Small intestine (tissue), 16 donors: ENCODE results near the gene PHB1. TPM values are rescaled to one million over a fixed set of nuclear protein-coding genes. Genes with fewer than 3 reads are reported as not detected.
A peak's percentile ranks its signal among the peaks of the same experiment; 100 is the strongest.

ENCODE experiments used
- DNase-seq, 2 donors: peaks; one replicate each; pipeline versions ENCODE4 v3.0.0 to v3.0.0-alpha.2; 2013
- FAIRE-seq: peaks from 2 replicates; lab custom pipeline; 2012; peaks lifted over from hg19 to GRCh38; lab: Jason Lieb, UNC
- H3K27ac ChIP-seq, 3 donors: one replicate each; pipeline ENCODE4 v1.5.1; 2013; ENCODE audit warnings: low read length in 2 of 3, mild to moderate bottlenecking in 2 of 3, control low read depth in 1 of 3, inconsistent platforms in 1 of 3, low read depth in 1 of 3, moderate library complexity in 1 of 3
- H3K27me3 ChIP-seq, 3 donors: one replicate each; pipeline ENCODE4 v1.6.1; 2013; ENCODE audit warnings: low read length in 3 of 3, inconsistent platforms in 1 of 3; ENCODE audit not compliant: control insufficient read depth in 3 of 3, insufficient read depth in 3 of 3
- H3K36me3 ChIP-seq, 3 donors: one replicate each; pipeline ENCODE4 v1.6.1; 2013; ENCODE audit warnings: low read length in 3 of 3, inconsistent platforms in 1 of 3, low read depth in 1 of 3, mild to moderate bottlenecking in 1 of 3, moderate library complexity in 1 of 3; ENCODE audit not compliant: control insufficient read depth in 3 of 3, insufficient read depth in 2 of 3
- H3K4me1 ChIP-seq, 3 donors: one replicate each; pipeline ENCODE4 v1.6.1; 2013; ENCODE audit warnings: low read length in 2 of 3, inconsistent platforms in 1 of 3, low read depth in 1 of 3, mild to moderate bottlenecking in 1 of 3, moderate library complexity in 1 of 3; ENCODE audit not compliant: control insufficient read depth in 3 of 3, insufficient read depth in 2 of 3
- H3K4me3 ChIP-seq, 3 donors: one replicate each; pipeline ENCODE4 v1.5.1; 2013; ENCODE audit warnings: low read length in 3 of 3, control low read depth in 1 of 3, inconsistent platforms in 1 of 3, low read depth in 1 of 3, mild to moderate bottlenecking in 1 of 3, moderate library complexity in 1 of 3
- H3K9me3 ChIP-seq, 2 donors: one replicate each; pipeline ENCODE4 v1.6.1; 2013; ENCODE audit warnings: low read depth in 1 of 2, low read length in 1 of 2; ENCODE audit not compliant: control insufficient read depth in 2 of 2, insufficient read depth in 1 of 2
- WGBS, 3 donors: extraction: QIAGEN DNeasy Blood & Tissue Kit; methylation state at CpG; one replicate each; pipeline ENCODE4 v1.1.7; 2013; 5-methylcytosine and 5-hydroxymethylcytosine counted together
- long read RNA-seq, 10 donors: transcript quantifications; one replicate each; lab custom pipeline, GENCODE V29; 2026
- polyA plus RNA-seq, 4 donors: library from polyadenylated mRNA; stranded (reverse) in 3 of 4; unstranded in 1 of 4; fragments of 200-250 nt in 3 of 4; fragments of 120-200 nt in 1 of 4; gene quantifications; one replicate each; pipeline versions ENCODE4 v1.2.1 to v1.2.3, GENCODE V29; 2013
- donor health status: healthy with polysubstance abuse.
- donor health status: control.
- donor health status: control.
- donor health status: Bipolar disorder and iron deficiency.
- donor health status: healthy.

PHB1 gene
- 100 to 1,000 TPM; 108 to 301 (median 134) TPM for polyA plus RNA-seq
- long read RNA-seq, donor 1 = 0 reads
- long read RNA-seq, donor 2, transcript PHB-201 (7 exons, 1,832 nt) = major isoform, 29 of 44 reads
- long read RNA-seq, donor 2, partial matches to known transcripts = 12 of 44 reads
- long read RNA-seq, donor 2, other reads (novel, unspliced or antisense) = 0 of 44 reads
- long read RNA-seq, donor 3, transcript PHB-201 (7 exons, 1,832 nt) = major isoform, 30 of 85 reads
- long read RNA-seq, donor 3, transcript PHB-202 (5 exons, 847 nt) = minor isoform, 6 of 85 reads
- long read RNA-seq, donor 3, transcript PHB-211 (2 exons, 852 nt) = minor isoform, 5 of 85 reads
- long read RNA-seq, donor 3, partial matches to known transcripts = 41 of 85 reads
- long read RNA-seq, donor 3, other reads (novel, unspliced or antisense) = 0 of 85 reads
- long read RNA-seq, donor 4, partial matches to known transcripts = 0 of 1 reads
- long read RNA-seq, donor 4, other reads (novel, unspliced or antisense) = 0 of 1 reads
- long read RNA-seq, donor 5, transcript PHB-201 (7 exons, 1,832 nt) = major isoform, 14 of 20 reads
- long read RNA-seq, donor 5, partial matches to known transcripts = 0 of 20 reads
- long read RNA-seq, donor 5, other reads (novel, unspliced or antisense) = 0 of 20 reads
- long read RNA-seq, donor 6, transcript PHB-202 (5 exons, 847 nt) = minor isoform, 5 of 92 reads
- long read RNA-seq, donor 6, transcript PHB-201 (7 exons, 1,832 nt) = major isoform, 55 of 92 reads
- long read RNA-seq, donor 6, partial matches to known transcripts = 30 of 92 reads
- long read RNA-seq, donor 6, other reads (novel, unspliced or antisense) = 0 of 92 reads
- long read RNA-seq, donor 7, transcript PHB-211 (2 exons, 852 nt) = minor isoform, 6 of 244 reads
- long read RNA-seq, donor 7, transcript PHB-201 (7 exons, 1,832 nt) = major isoform, 134 of 244 reads
- long read RNA-seq, donor 7, transcript PHB-202 (5 exons, 847 nt) = minor isoform, 7 of 244 reads
- long read RNA-seq, donor 7, partial matches to known transcripts = 95 of 244 reads
- long read RNA-seq, donor 7, other reads (novel, unspliced or antisense) = 0 of 244 reads
- long read RNA-seq, donor 8, transcript PHB-201 (7 exons, 1,832 nt) = major isoform, 7 of 7 reads
- long read RNA-seq, donor 8, partial matches to known transcripts = 0 of 7 reads
- long read RNA-seq, donor 8, other reads (novel, unspliced or antisense) = 0 of 7 reads
- long read RNA-seq, donor 9, transcript PHB-201 (7 exons, 1,832 nt) = major isoform, 11 of 20 reads
- long read RNA-seq, donor 9, partial matches to known transcripts = 6 of 20 reads
- long read RNA-seq, donor 9, other reads (novel, unspliced or antisense) = 0 of 20 reads
- long read RNA-seq, donor 10, transcript PHB-201 (7 exons, 1,832 nt) = major isoform, 67 of 105 reads
- long read RNA-seq, donor 10, transcript PHB-211 (2 exons, 852 nt) = minor isoform, 6 of 105 reads
- long read RNA-seq, donor 10, partial matches to known transcripts = 26 of 105 reads
- long read RNA-seq, donor 10, other reads (novel, unspliced or antisense) = 0 of 105 reads

GRCh38 chr17:49414622-49415350, at the start of gene PHB1:
Gene PHB1 (minus strand): TSS chr17:49414882. CDS start chr17:49413264, 1,618 bp downstream.
- WGBS, 3 donors = 0 to 1% (median 1%) methylated on average over 30 of the region's 30 CpGs
- no peaks in the 10 kb centered on the region for H3K9me3 ChIP-seq
- H3K27me3 ChIP-seq = no peaks in the 10 kb centered on the region
- H3K36me3 ChIP-seq = peaks cover 0 to 27% (median 4%) of the 10 kb centered on the region in 3 donors
- H3K4me3 ChIP-seq = peak within 1 kb of the TSS; percentile 54 to 91 (median 64)
- DNase-seq = peak; percentile 99
- peak within 1 kb of the TSS in 2 of 3 donors; percentile 14 to 15 for H3K27ac ChIP-seq
- FAIRE-seq = peak; percentile 44
- H3K4me1 ChIP-seq = peaks cover 0 to 5% (median 5%) of the 10 kb centered on the region in 3 donors

- H3K27ac ChIP-seq = no peak overlapping the region
- no peak overlapping the region for H3K4me3 ChIP-seq
- FAIRE-seq = no peak
- WGBS, 3 donors = 40 to 85% (median 59%) methylated on average over 2 of the region's 2 CpGs
- H3K9me3 ChIP-seq = peaks cover 0 to 6% of the 10 kb centered on the region in 2 donors
- no peaks in the 10 kb centered on the region for H3K36me3 ChIP-seq
- H3K27me3 ChIP-seq = peaks cover 3 to 60% (median 7%) of the 10 kb centered on the region in 3 donors
- H3K4me1 ChIP-seq = no peaks in the 10 kb centered on the region
- no peak for DNase-seq
Observed at GRCh38 chr17:49464049-49464448, 49.4 kb upstream of the PHB1 start.

- Histone ChIP-seq H3K9me3 (peaks cover 0 to 6% of the 10 kb centered on the region in 2 donors), H3K36me3 (no peaks in the 10 kb centered on the region), H3K4me1 (no peaks in the 10 kb centered on the region), H3K27ac (no peak overlapping the region), H3K27me3 (peaks cover 6 to 64% (median 11%) of the 10 kb centered on the region in 3 donors), H3K4me3 (no peak overlapping the region)
- WGBS, 3 donors = 24 to 51% (median 36%) methylated on average over 2 of the region's 2 CpGs
- DNase-seq (no peak), FAIRE-seq (no peak)
Observed at GRCh38 chr17:49461580-49461979, 46.9 kb upstream of the PHB1 start.

GRCh38 chr17:49460401-49460800, 45.7 kb upstream of the PHB1 start:
- H3K4me3 ChIP-seq = no peak overlapping the region
- no peak for DNase-seq
- no peak overlapping the region for H3K27ac ChIP-seq
- peaks cover 0 to 6% of the 10 kb centered on the region in 2 donors for H3K9me3 ChIP-seq
- H3K36me3 ChIP-seq = no peaks in the 10 kb centered on the region
- FAIRE-seq = no peak
- 81% methylated on average over 7 of the region's 7 CpGs for WGBS, 3 donors
- no peaks in the 10 kb centered on the region for H3K4me1 ChIP-seq
- peaks cover 6 to 58% (median 13%) of the 10 kb centered on the region in 3 donors for H3K27me3 ChIP-seq

GRCh38 chr17:49459401-49459984, 44.8 kb upstream of the PHB1 start:
- no peak overlapping the region for H3K27ac ChIP-seq
- DNase-seq (no peak), FAIRE-seq (no peak)
- H3K36me3 ChIP-seq = no peaks in the 10 kb centered on the region
- H3K4me1 ChIP-seq = no peaks in the 10 kb centered on the region
- H3K4me3 ChIP-seq = no peak overlapping the region
- H3K27me3 ChIP-seq = peaks cover 6 to 54% (median 15%) of the 10 kb centered on the region in 3 donors
- H3K9me3 ChIP-seq = peaks cover 0 to 6% of the 10 kb centered on the region in 2 donors
- 32 to 44% (median 35%) methylated on average over 7 of the region's 7 CpGs for WGBS, 3 donors

GRCh38 chr17:49457564-49458535, 43.2 kb upstream of the PHB1 start:
- FAIRE-seq = no peak
- WGBS, 3 donors = 39 to 60% (median 50%) methylated on average over 15 of the region's 15 CpGs
- no peak for DNase-seq
- Histone ChIP-seq H3K36me3 (no peaks in the 10 kb centered on the region), H3K4me3 (no peak overlapping the region), H3K4me1 (no peaks in the 10 kb centered on the region), H3K9me3 (no peaks in the 10 kb centered on the region), H3K27me3 (peaks cover 2 to 57% (median 12%) of the 10 kb centered on the region in 3 donors), H3K27ac (no peak overlapping the region)
